Panc1 (cell line): ENCODE data around the gene SAP30. TPM values are rescaled to one million over a fixed set of nuclear protein-coding genes. Genes with fewer than 3 reads are reported as not detected.

Experiments
- ATAC-seq: fragments of 200-7000 bp; cut with Tn5 transposase; 2 replicates; pipeline ENCODE4 v1.9.1; 2020; ENCODE audit warnings: mild to moderate bottlenecking, moderate library complexity
- BruUV-seq: library from RNA; stranded (reverse); fragments of 400-500 nt; replicated peaks from 2 replicates; lab custom pipeline; 2021; lab: Mats Ljungman, UMichigan
- CTCF ChIA-PET: fragments of 300-600 bp; sonication (Branson Sonifier 250); formaldehyde crosslinking; loops from one replicate; lab custom pipeline; 2022; ENCODE audit warnings: antibody characterized with exemption; lab: Charles Lee
- POLR2A ChIA-PET: fragments of 300-600 bp; sonication (Branson Sonifier 250); formaldehyde crosslinking; loops from one replicate; lab custom pipeline; 2022; ENCODE audit warnings: antibody characterized with exemption; lab: Charles Lee
- DNase-seq: peaks from one replicate; pipeline ENCODE4 v3.0.0-alpha.2; 2010; ENCODE audit warnings: low read depth, low spot score
- H3K27ac ChIP-seq: 2 replicates; pipeline ENCODE4 v1.5.1; 2011; ENCODE audit warnings: mild to moderate bottlenecking, low read length, inconsistent platforms
- H3K27me3 ChIP-seq: fragments of 200-500 bp; sonication (Bioruptor generic); 2 replicates; pipeline ENCODE4 v1.6.0; 2014; ENCODE audit warnings: low read length, inconsistent platforms; ENCODE audit not compliant: control insufficient read depth, insufficient read depth
- H3K36me3 ChIP-seq: fragments of 200-500 bp; sonication (Bioruptor generic); 2 replicates; pipeline ENCODE4 v1.5.1; 2014; ENCODE audit warnings: inconsistent platforms, mild to moderate bottlenecking, low read length, moderate library complexity; ENCODE audit not compliant: control insufficient read depth, insufficient read depth
- H3K4me1 ChIP-seq: 2 replicates; pipeline ENCODE4 v1.5.1; 2011; ENCODE audit warnings: inconsistent platforms, mild to moderate bottlenecking, low read length, moderate library complexity; ENCODE audit not compliant: control insufficient read depth, insufficient read depth
- H3K4me3 ChIP-seq, 2 experiments: 2 replicates each; pipeline ENCODE4 v1.5.1; 2011 to 2012; ENCODE audit warnings: low read depth in 2 of 2, low read length in 2 of 2, mild to moderate bottlenecking in 2 of 2, inconsistent platforms in 1 of 2, moderate library complexity in 1 of 2
- H3K9me3 ChIP-seq: fragments of 200-500 bp; sonication (Bioruptor generic); 2 replicates; pipeline ENCODE4 v1.5.1; 2014; ENCODE audit warnings: low read depth, mild to moderate bottlenecking, inconsistent platforms, low read length, moderate library complexity; ENCODE audit not compliant: control insufficient read depth, insufficient read depth
- POLR2AphosphoS5 ChIP-seq: IDR thresholded peaks from 2 replicates; pipeline ENCODE4 v1.6.1; 2012; ENCODE audit warnings: mild to moderate bottlenecking, low read depth, low read length, moderate library complexity
- SIN3A ChIP-seq: IDR thresholded peaks from 2 replicates; pipeline ENCODE4 v1.6.1; 2012; ENCODE audit warnings: low read depth, mild to moderate bottlenecking, low read length, moderate library complexity, borderline replicate concordance; ENCODE audit not compliant: insufficient read depth
- TCF7L2 ChIP-seq: IDR thresholded peaks from 2 replicates; pipeline ENCODE4 v1.6.1; 2011; ENCODE audit warnings: mild to moderate bottlenecking, low read depth, low read length, inconsistent platforms
- in situ Hi-C: cut with HindIII; loops from 2 replicates; pipeline ENCODE4 v1.10.0; 2016; ENCODE audit warnings: low sequenced_read_pairs, low pct_unique_long_range_greater_than_20kb
- intact Hi-C: fragments of 100-400 bp; cut with micrococcal nuclease; formaldehyde crosslinking; loops from one replicate; pipeline ENCODE4 v1.10.0; 2022; ENCODE audit not compliant: unreplicated experiment
- total RNA-seq: library from RNA; stranded (reverse); gene quantifications from one replicate; pipeline ENCODE4 v1.2.1, GENCODE V29; 2021; ENCODE audit not compliant: unreplicated experiment
- TF ChIP-seq, protein P1 (sequence below): fragments of 450-650 bp; IDR thresholded peaks from 2 replicates; pipeline ENCODE4 v1.5.1; 2017; ENCODE audit warnings: mild to moderate bottlenecking
- TF ChIP-seq, protein P2 (sequence below), 2 experiments: IDR thresholded peaks; 2 replicates each; pipeline ENCODE4 v1.6.1; 2011 to 2012; ENCODE audit warnings: low read depth in 2 of 2, control low read depth in 1 of 2, low read length in 1 of 2, mild to moderate bottlenecking in 1 of 2, moderate library complexity in 1 of 2; ENCODE audit not compliant: insufficient read depth in 1 of 2

Gene SAP30
- total RNA-seq, 1 experiment from 2014 or later: 23.4 TPM

DNA sequence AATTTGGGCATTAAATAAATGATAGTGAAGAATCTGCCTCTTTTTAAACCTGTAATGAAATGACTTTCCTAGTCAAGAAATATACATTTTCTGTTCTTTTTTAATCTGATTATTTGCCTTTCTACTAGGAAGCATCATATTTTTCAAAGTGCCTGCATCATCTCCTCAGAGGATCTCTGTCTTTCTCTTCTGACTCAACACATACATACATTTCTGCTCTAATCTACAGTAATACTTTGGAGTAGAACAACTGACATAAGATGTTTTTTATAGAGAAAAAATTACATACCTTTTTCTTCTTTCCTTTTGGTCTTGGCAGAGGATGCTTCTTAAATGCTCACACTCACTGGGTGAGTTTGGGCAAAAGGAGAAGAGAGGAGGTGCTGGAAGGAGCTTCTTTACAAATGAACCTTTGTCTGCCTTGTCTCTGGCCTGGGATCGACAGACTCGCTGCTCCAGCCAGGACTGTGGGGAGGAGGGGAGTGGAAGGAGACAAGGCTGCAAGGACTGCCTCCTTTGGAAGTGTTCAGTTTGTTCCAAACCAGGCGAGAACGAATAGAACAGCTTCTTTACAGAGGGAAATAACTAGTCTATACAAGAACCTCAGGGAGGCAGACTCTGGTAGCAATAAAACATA is 28.1 kb downstream of the SAP30 start, which contains the start of gene SCRG1:
SCRG1 (minus strand) TSS at position 338 of the 637 bp plus-strand sequence. CDS start 7,702 bp downstream, outside the sequence.
- POLR2A ChIA-PET: no interaction called here
- ATAC-seq: no peak
- intact Hi-C loops: no loop called here
- Histone ChIP-seq H3K27ac (no peak within 1 kb of the TSS), H3K4me3 (no peak within 1 kb of the TSS), H3K4me1 (no peaks in the 10 kb centered on the region), H3K36me3 (no peaks in the 10 kb centered on the region), H3K27me3 (no peaks in the 10 kb centered on the region), H3K9me3 (no peaks in the 10 kb centered on the region)
- DNase-seq: no peak
- CTCF ChIA-PET: no interaction called here
- BruUV-seq: no TSS peak
- TF ChIP-seq, protein P1, sequence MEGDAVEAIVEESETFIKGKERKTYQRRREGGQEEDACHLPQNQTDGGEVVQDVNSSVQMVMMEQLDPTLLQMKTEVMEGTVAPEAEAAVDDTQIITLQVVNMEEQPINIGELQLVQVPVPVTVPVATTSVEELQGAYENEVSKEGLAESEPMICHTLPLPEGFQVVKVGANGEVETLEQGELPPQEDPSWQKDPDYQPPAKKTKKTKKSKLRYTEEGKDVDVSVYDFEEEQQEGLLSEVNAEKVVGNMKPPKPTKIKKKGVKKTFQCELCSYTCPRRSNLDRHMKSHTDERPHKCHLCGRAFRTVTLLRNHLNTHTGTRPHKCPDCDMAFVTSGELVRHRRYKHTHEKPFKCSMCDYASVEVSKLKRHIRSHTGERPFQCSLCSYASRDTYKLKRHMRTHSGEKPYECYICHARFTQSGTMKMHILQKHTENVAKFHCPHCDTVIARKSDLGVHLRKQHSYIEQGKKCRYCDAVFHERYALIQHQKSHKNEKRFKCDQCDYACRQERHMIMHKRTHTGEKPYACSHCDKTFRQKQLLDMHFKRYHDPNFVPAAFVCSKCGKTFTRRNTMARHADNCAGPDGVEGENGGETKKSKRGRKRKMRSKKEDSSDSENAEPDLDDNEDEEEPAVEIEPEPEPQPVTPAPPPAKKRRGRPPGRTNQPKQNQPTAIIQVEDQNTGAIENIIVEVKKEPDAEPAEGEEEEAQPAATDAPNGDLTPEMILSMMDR: no peak
- no peak for TF ChIP-seq POLR2AphosphoS5
- TF ChIP-seq TCF7L2: no peak
- TF ChIP-seq, protein P2, sequence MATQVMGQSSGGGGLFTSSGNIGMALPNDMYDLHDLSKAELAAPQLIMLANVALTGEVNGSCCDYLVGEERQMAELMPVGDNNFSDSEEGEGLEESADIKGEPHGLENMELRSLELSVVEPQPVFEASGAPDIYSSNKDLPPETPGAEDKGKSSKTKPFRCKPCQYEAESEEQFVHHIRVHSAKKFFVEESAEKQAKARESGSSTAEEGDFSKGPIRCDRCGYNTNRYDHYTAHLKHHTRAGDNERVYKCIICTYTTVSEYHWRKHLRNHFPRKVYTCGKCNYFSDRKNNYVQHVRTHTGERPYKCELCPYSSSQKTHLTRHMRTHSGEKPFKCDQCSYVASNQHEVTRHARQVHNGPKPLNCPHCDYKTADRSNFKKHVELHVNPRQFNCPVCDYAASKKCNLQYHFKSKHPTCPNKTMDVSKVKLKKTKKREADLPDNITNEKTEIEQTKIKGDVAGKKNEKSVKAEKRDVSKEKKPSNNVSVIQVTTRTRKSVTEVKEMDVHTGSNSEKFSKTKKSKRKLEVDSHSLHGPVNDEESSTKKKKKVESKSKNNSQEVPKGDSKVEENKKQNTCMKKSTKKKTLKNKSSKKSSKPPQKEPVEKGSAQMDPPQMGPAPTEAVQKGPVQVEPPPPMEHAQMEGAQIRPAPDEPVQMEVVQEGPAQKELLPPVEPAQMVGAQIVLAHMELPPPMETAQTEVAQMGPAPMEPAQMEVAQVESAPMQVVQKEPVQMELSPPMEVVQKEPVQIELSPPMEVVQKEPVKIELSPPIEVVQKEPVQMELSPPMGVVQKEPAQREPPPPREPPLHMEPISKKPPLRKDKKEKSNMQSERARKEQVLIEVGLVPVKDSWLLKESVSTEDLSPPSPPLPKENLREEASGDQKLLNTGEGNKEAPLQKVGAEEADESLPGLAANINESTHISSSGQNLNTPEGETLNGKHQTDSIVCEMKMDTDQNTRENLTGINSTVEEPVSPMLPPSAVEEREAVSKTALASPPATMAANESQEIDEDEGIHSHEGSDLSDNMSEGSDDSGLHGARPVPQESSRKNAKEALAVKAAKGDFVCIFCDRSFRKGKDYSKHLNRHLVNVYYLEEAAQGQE (IDR thresholded peaks at IDR 0.05; ENCODE audit: insufficient read depth in 1 of 2, low read depth in 2 of 2, low read length in 1 of 2): no peak
- no peak for TF ChIP-seq SIN3A
- in situ Hi-C loops: no loop called here

DNA sequence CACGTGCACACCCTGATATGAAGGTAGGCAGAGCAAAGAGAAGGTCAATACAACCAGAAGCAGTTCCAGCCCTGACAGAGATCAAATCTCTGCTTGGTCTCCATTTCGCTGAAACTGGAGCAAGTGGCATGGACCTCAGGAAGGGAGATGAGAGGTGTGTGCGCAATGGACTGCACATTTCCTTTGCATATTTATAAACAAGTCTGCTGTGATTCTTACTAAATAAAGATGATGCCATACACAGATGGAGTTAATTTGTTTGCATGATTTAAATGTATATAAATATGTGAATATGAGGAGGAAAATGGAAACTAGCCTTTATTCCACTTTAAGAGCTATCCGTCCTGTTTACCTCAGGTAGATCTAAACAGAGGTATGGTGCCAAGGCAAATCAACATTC is 30.3 kb downstream of the SAP30 start:
- no peaks in the 10 kb centered on the region for H3K27me3 ChIP-seq
- H3K4me3 ChIP-seq: no peak overlapping the region
- no peaks in the 10 kb centered on the region for H3K36me3 ChIP-seq
- in situ Hi-C loops (no loop called here), intact Hi-C loops (no loop called here)
- CTCF ChIA-PET: no interaction called here
- H3K4me1 ChIP-seq: no peaks in the 10 kb centered on the region
- no TSS peak for BruUV-seq
- no peak for DNase-seq
- H3K27ac ChIP-seq: no peak overlapping the region
- no peaks in the 10 kb centered on the region for H3K9me3 ChIP-seq
- no peak for ATAC-seq
- TF ChIP-seq TCF7L2 (no peak), SIN3A (no peak), POLR2AphosphoS5 (no peak)
- TF ChIP-seq, protein P2 (IDR thresholded peaks at IDR 0.05; ENCODE audit: insufficient read depth in 1 of 2, low read depth in 2 of 2, low read length in 1 of 2): no peak
- TF ChIP-seq, protein P1: no peak
- POLR2A ChIA-PET: no interaction called here
